OCI-LY1 (cell line): ENCODE data around the gene SNRPD3.

ENCODE experiments used
- H2AFZ ChIP-seq: fragments of 200-600 bp; sonication (generic), shearing (Covaris generic); 2 replicates; pipeline ENCODE4 v1.6.0; 2014; ENCODE audit warnings: antibody characterized with exemption, mild to moderate bottlenecking, low read length
- H3F3A ChIP-seq: fragments of 200-600 bp; sonication (generic), shearing (Covaris generic); 2 replicates; pipeline ENCODE4 v1.6.0; 2014; ENCODE audit warnings: mild to moderate bottlenecking, antibody characterized with exemption, low read length, moderate library complexity; ENCODE audit not compliant: insufficient read depth
- H3K27ac ChIP-seq: fragments of 200-600 bp; sonication (generic); 2 replicates; pipeline ENCODE4 v1.5.1; 2014; ENCODE audit warnings: low read length, mixed run types, mild to moderate bottlenecking, low read depth; ENCODE audit not compliant: poor library complexity, severe bottlenecking
- H3K27me3 ChIP-seq: fragments of 200-600 bp; sonication (generic); 2 replicates; pipeline ENCODE4 v1.6.0; 2014; ENCODE audit warnings: antibody characterized with exemption, mild to moderate bottlenecking, low read length, moderate library complexity; ENCODE audit not compliant: insufficient read depth
- H3K36me3 ChIP-seq: fragments of 200-600 bp; sonication (generic); 2 replicates; pipeline ENCODE4 v1.6.1; 2014; ENCODE audit warnings: mild to moderate bottlenecking, antibody characterized with exemption, low read length, moderate library complexity, mixed read lengths; ENCODE audit not compliant: insufficient read depth
- H3K4me1 ChIP-seq: fragments of 200-600 bp; sonication (generic); 2 replicates; pipeline ENCODE4 v1.5.1; 2014; ENCODE audit warnings: mild to moderate bottlenecking, low read length, moderate library complexity; ENCODE audit not compliant: insufficient read depth, severe bottlenecking
- H3K4me2 ChIP-seq: fragments of 200-600 bp; sonication (generic), shearing (Covaris generic); 2 replicates; pipeline ENCODE4 v1.6.1; 2014; ENCODE audit warnings: low read length
- H3K4me3 ChIP-seq: fragments of 200-600 bp; sonication (generic); 2 replicates; pipeline ENCODE4 v1.5.1; 2014; ENCODE audit warnings: low read length, low read depth, mild to moderate bottlenecking, mixed read lengths; ENCODE audit not compliant: poor library complexity, severe bottlenecking
- H3K79me2 ChIP-seq: fragments of 200-600 bp; shearing (Covaris generic); 2 replicates; pipeline ENCODE4 v1.6.1; 2016; ENCODE audit warnings: mixed run types, low read length, mixed read lengths; ENCODE audit not compliant: insufficient read depth
- H3K9ac ChIP-seq: fragments of 200-600 bp; sonication (generic), shearing (Covaris generic); 2 replicates; pipeline ENCODE4 v1.6.1; 2014; ENCODE audit warnings: mild to moderate bottlenecking, low read length, mixed read lengths
- H3K9me2 ChIP-seq: fragments of 200-600 bp; sonication (generic), shearing (Covaris generic); 2 replicates; pipeline ENCODE4 v1.6.1; 2014; ENCODE audit warnings: low read depth, mild to moderate bottlenecking, low read length, mixed read lengths
- H3K9me3 ChIP-seq: fragments of 200-600 bp; shearing (Covaris generic); 2 replicates; pipeline ENCODE4 v1.6.1; 2014; ENCODE audit warnings: low read length, mixed read lengths
- H4K20me1 ChIP-seq: fragments of 200-600 bp; sonication (generic), shearing (Covaris generic); 2 replicates; pipeline ENCODE4 v1.6.0; 2016; ENCODE audit warnings: mild to moderate bottlenecking, low read length; ENCODE audit not compliant: insufficient read depth
- CTCF ChIP-seq: fragments of 200-600 bp; sonication (generic), shearing (Covaris generic); IDR thresholded peaks from 2 replicates; pipeline ENCODE4 v1.5.1; 2017; ENCODE audit warnings: mild to moderate bottlenecking, antibody characterized with exemption, low read length, moderate library complexity, mixed read lengths
- EZH2 ChIP-seq: fragments of 200-600 bp; sonication (generic), shearing (Covaris generic); IDR thresholded peaks from 2 replicates; pipeline ENCODE4 v1.8.0; 2017; ENCODE audit warnings: borderline replicate concordance, mixed run types, mild to moderate bottlenecking, antibody characterized with exemption, low read length, moderate library complexity, mixed read lengths

The SNRPD3 gene

GRCh38 chr22:24593836-24594568, 38.2 kb downstream of the SNRPD3 start:
- Histone ChIP-seq H3F3A (no peaks in the 10 kb centered on the region), H3K9me2 (no peaks in the 10 kb centered on the region), H3K79me2 (no peaks in the 10 kb centered on the region), H3K27me3 (peaks cover 3% of the 10 kb centered on the region; the same call in 1 of the 2 replicates), H3K9ac (no peak overlapping the region), H3K36me3 (no peaks in the 10 kb centered on the region), H3K9me3 (no peaks in the 10 kb centered on the region), H3K4me1 (peaks cover 11% of the 10 kb centered on the region), H2AFZ (no peak overlapping the region), H3K4me2 (no peak overlapping the region), H4K20me1 (no peaks in the 10 kb centered on the region), H3K27ac (no peak overlapping the region), H3K4me3 (no peak overlapping the region)
- TF ChIP-seq EZH2 (no peak), CTCF (no peak)

- no peak overlapping the region for H3K4me2 ChIP-seq
- H3F3A ChIP-seq = no peaks in the 10 kb centered on the region
- H3K9me3 ChIP-seq = no peaks in the 10 kb centered on the region
- no peak overlapping the region for H3K9ac ChIP-seq
- no peaks in the 10 kb centered on the region for H3K36me3 ChIP-seq
- H4K20me1 ChIP-seq = no peaks in the 10 kb centered on the region
- TF ChIP-seq CTCF (no peak), EZH2 (no peak)
- H2AFZ ChIP-seq = no peak overlapping the region
- H3K79me2 ChIP-seq = no peaks in the 10 kb centered on the region
- no peaks in the 10 kb centered on the region for H3K9me2 ChIP-seq
- H3K4me1 ChIP-seq = peaks cover 11% of the 10 kb centered on the region
- H3K4me3 ChIP-seq = no peak overlapping the region
- no peak overlapping the region for H3K27ac ChIP-seq
- peaks cover 3% of the 10 kb centered on the region; the same call in 1 of the 2 replicates for H3K27me3 ChIP-seq
Observed at GRCh38 chr22:24594569-24595120, 38.8 kb downstream of the SNRPD3 start.

- no peaks in the 10 kb centered on the region for H4K20me1 ChIP-seq
- TF ChIP-seq EZH2 = no peak
- TF ChIP-seq CTCF = no peak
- H3K27me3 ChIP-seq = peaks cover 3% of the 10 kb centered on the region; the same call in 1 of the 2 replicates
- H3K9me3 ChIP-seq = no peaks in the 10 kb centered on the region
- H2AFZ ChIP-seq = no peak overlapping the region
- H3K4me2 ChIP-seq = no peak overlapping the region
- no peak overlapping the region for H3K9ac ChIP-seq
- no peak overlapping the region for H3K27ac ChIP-seq
- no peaks in the 10 kb centered on the region for H3F3A ChIP-seq
- no peaks in the 10 kb centered on the region for H3K79me2 ChIP-seq
- no peaks in the 10 kb centered on the region for H3K9me2 ChIP-seq
- no peak overlapping the region for H3K4me3 ChIP-seq
- H3K36me3 ChIP-seq = no peaks in the 10 kb centered on the region
- peaks cover 11% of the 10 kb centered on the region for H3K4me1 ChIP-seq
Observed at GRCh38 chr22:24595228-24595627, 39.4 kb downstream of the SNRPD3 start.
